ENCODE measurements around the gene EDN1.
"Not testable (repeated sequence)": the region's sequence is repeated elsewhere in the genome, so short reads cannot be mapped to it uniquely, and the experiment has no call there.

The EDN1 gene

GRCh38 chr6:12328701-12329100 is 38.5 kb downstream of the EDN1 start:
- no peak for DNase-seq

- DNase-seq = no peak
Observed at GRCh38 chr6:12331474-12331873, 41.3 kb downstream of the EDN1 start.

- DNase-seq = no peak
Observed at GRCh38 chr6:12331951-12332749, 42.0 kb downstream of the EDN1 start.

- not testable (repeated sequence) for DNase-seq
Observed at GRCh38 chr6:12332750-12333079, 42.6 kb downstream of the EDN1 start.

- no peak for DNase-seq
Observed at GRCh38 chr6:12333128-12333527, 43.0 kb downstream of the EDN1 start.

- no peak for DNase-seq
Observed at GRCh38 chr6:12334526-12335130, 44.5 kb downstream of the EDN1 start.

- DNase-seq = no peak
Observed at GRCh38 chr6:12335131-12335527, 45.0 kb downstream of the EDN1 start.

GRCh38 chr6:12335717-12336116 is 45.6 kb downstream of the EDN1 start:
- DNase-seq = no peak

GRCh38 chr6:12336121-12336971 is 46.2 kb downstream of the EDN1 start:
- no peak for DNase-seq

- no peak for DNase-seq
Observed at GRCh38 chr6:12339022-12339421, 48.9 kb downstream of the EDN1 start.

GRCh38 chr6:12339808-12340487 is 49.8 kb downstream of the EDN1 start:
- no peak for DNase-seq

- DNase-seq = no peak
Observed at GRCh38 chr6:12340488-12340818, 50.3 kb downstream of the EDN1 start.

GRCh38 chr6:12342664-12343063 is 52.5 kb downstream of the EDN1 start:
- no peak for DNase-seq

- DNase-seq = no peak
Observed at GRCh38 chr6:12343122-12343439, 52.9 kb downstream of the EDN1 start.

GRCh38 chr6:12343440-12344162 is 53.4 kb downstream of the EDN1 start:
- DNase-seq = peak; percentile 33

GRCh38 chr6:12344296-12344695 is 54.1 kb downstream of the EDN1 start:
- DNase-seq = no peak

- DNase-seq = no peak
Observed at GRCh38 chr6:12344961-12345693, 55.0 kb downstream of the EDN1 start.

GRCh38 chr6:12345694-12346058 is 55.5 kb downstream of the EDN1 start:
- no peak for DNase-seq

All from NCI-H526 treated with DMSO at 0.1 percent for 48 hours (cell line).